Stimulated activated CD4-positive, alpha-beta T cell treated with anti-CD3 and anti-CD28 coated beads, TNF-alpha, amount 100 ng/mL, for 4 hours (primary cell): ENCODE results near the gene C10orf143.
"Not testable (repeated sequence)": the region's sequence is repeated elsewhere in the genome, so short reads cannot be mapped to it uniquely, and the experiment has no call there.

Experiments
- DNase-seq, 3 experiments: peaks; one replicate each; pipeline ENCODE4 v3.0.0-alpha.2; 2020; ENCODE audit warnings: low read depth in 3 of 3

The C10orf143 gene

DNA sequence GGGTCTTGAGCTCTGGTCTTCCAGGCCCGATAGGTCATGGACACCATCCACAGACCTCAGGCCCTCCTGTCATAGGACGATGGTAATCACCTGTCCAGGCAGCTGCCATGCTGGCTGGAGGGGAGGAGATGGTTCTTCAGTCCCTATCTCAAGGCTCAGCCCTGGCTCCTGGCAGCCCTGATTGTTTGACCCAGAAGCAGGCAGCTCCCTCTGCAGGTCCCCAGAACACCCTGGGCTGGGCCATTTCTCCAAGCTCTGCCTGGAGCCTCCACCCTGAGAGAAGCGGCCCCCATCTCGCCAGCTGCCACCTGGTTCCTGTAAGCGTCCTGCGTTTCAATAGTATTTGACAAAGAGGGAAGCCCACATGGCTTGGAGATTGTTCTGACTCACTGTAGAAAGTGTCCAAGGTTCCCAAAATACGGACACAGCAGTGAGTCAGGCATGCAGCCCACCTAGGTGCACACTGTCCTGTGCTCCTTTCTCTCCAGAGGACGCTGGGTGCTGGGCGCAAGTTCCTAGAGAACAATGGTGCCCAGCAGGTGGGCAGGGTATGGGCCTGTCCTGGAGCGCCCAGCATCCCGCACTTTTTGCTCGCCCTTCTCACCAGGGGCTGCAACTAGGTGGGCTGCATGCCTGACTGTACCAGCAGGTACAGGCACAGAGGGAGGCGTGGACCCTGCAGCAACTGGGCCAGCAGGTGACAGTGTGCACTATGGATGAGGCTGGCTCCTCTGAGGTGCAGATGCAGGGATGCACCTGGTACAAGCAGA is 74.1 kb downstream of the C10orf143 start:
- no peak for DNase-seq

DNA sequence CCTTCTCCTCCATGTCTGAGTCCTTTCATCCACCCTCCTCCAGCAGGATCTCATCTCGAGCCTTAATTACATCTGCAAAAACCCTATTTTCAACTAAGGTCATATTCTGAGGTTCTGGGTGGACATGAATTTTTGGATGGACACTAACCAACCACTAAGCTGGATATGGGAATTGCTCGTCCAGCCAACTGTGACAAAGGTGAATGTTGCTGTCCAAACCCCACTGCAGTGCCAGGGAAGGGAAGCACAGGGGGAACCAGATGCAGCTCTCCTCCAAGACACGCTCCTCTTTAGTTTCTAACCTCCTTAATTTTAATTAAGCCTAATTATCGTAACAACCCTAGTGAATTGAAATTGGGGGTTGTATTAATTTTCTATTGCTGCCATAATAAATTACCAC is 81.4 kb downstream of the C10orf143 start:
- no peak for DNase-seq

DNA sequence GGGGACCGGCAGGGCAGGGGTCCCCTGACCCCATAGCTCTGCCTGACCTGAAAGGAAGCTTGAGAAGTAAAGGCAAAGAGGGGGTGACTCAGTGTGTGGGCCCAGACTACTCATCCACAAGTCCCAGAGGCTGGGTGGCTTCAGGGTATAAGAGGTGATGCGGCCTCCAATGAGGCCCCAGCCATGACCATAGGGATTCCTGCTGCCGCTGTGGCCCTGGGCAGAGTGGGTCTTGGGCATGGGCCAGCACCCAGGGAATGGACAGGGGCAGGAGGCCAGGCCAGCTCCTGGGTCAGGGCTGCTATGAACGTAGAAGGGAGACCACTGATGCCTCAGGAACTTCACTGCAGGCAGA is 82.2 kb downstream of the C10orf143 start:
- DNase-seq: no peak

- DNase-seq: no peak
These were observed 82.7 kb downstream of the C10orf143 start for GRCh38 chr10:130027716-130028464.

DNA sequence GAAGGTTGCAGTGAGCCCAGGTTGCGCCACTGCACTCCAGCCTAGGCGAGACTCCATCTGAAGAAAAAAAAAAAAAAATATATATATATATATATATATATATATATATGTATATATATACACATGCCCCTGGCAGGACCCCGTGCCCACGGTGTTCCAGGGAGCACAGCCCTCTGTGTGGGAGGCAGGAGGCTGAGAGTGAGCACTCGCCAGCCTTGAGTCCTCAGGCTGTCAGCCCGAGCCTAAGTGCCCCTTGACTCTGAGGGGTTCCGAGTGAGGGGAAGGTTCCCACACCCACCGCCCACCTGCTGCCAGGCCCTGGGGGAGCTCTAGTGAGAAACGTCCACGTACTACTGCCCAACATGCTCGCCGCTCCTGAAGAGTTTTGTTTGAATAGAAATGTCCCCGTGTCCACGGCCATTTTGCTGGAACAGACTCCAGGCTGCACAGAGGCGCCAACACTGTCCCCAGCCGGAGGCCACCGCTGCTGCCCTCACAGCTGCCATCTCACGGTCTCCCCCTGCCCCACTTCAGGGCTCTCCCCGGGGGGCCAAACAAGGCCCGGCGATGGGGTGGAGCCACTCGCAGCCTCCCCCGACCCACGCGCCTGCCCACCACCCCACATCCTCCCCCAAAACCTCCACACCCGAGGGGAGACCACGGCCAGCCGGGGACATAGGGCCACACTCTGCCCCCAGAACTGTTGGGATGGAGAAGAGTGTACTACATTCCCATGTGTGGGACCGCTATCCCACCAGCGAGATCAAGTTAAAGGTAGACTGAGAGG is 83.8 kb downstream of the C10orf143 start:
- no peak for DNase-seq

DNA sequence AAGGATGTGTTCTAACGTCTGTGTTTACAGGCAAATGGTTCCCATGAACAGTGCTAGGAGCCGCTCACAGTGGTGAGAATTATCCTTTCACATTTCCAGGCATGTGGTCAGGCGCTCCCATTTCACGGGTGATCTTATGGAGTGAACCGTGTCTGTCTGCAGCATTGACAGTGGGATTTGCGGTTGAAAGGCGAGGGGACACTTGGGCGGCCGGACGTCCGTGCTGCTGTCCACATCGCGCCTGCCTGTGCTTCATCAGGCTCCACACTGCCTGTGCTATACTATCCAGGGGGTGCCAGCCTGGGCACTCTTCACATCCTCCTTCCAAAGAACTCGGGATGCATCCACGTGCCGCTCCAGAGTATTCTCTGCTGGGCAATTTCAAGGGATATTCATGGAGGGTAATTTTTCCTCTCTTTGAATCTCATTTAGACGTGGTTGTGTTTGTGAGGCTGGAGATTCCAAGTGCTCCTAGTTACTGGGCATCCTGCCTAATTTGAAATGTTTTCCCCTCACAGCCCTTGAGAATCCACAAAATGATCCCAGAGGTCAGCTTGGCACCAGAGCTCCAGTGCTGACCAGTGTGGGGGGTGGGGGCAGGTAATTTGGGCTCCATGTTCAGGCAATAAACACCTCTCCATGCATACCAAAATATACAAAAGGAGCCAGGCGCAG is 84.7 kb downstream of the C10orf143 start:
- no peak for DNase-seq

GRCh38 chr10:130025326-130025725 is 85.3 kb downstream of the C10orf143 start:
- DNase-seq: no peak

DNA sequence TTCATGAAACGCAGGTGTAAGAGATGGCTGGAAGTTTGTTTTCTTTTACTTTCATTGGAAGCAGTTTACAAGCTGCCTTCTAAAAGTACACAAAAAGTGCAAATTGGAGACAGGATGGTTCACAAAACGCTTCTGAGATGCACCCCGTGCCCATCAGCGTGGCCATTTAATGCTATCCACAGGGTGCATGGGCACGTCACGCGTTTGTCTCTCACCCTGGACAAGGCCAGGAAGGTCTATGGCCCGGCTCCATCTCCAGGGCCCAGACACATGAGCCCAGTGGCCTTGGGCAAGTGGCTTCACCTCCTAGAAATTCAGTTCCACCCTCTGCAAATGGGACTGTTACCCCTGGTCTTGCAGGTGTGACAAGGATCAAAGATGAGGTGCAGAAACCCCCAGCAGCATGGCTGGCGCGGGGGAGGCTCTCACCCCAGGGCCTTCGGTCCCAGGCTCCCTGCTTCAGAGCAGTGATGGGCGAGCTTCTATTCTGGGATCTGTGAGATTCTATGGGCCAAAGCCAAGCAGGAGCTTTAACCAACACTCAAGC is 85.8 kb downstream of the C10orf143 start:
- no peak for DNase-seq

DNA sequence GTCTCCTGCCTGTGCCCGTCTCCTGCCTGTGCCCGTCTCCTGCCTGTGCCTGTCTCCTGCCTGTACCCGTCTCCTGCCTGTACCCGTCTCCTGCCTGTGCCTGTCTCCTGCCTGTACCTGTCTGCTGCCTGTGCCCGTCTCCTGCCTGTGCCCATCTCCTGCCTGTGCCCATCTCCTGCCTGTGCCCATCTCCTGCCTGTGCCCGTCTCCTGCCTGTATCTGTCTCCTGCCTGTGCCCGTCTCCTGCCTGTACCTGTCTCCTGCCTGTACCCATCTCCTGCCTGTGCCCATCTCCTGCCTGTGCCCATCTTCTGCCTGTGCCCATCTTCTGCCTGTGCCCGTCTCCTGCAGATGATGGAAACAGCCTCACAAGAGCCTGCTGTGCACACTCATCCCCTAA is 86.3 kb downstream of the C10orf143 start:
- not testable (repeated sequence) for DNase-seq

- DNase-seq: no peak
These were observed 87.0 kb downstream of the C10orf143 start for GRCh38 chr10:130023454-130024230.

DNA sequence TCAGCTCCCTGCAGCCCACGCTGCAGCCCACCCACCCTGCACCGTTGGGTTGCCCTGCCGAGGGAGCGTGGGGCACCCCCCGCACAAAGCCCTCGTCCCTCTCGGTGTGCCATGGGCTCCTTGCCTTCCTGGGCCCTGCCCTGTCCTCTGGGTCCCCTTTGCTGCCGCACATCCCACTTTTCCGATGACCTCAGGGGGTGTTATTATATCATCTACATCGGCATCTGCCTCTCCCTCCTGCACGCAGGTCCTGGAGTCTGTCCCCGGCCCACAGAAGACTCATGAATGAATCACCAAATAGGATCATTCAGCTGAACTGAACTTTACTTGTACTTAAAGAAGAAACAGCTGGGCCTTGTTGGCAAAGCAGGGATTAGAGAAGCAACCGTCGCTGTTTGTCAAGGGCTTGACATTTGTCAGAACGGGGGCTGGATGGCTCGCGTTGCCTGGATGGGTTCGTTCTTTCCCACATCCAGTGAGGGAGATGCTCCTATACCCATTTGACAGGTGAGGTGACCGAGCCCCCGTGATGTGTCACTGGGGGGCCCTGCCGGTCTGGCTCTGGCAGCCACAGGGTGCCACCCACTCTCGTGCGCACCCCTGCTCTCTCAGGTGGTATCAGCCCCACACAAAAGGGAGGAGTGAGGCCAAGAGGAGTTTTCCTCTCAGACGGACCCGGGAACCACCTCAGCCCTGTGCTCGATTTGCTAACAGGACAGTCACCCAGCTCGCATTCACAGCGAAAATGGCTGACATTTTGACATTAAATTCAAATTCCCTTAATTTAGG is 87.9 kb downstream of the C10orf143 start:
- DNase-seq: no peak

- DNase-seq: no peak
These were observed 88.5 kb downstream of the C10orf143 start for GRCh38 chr10:130022086-130022485.

DNA sequence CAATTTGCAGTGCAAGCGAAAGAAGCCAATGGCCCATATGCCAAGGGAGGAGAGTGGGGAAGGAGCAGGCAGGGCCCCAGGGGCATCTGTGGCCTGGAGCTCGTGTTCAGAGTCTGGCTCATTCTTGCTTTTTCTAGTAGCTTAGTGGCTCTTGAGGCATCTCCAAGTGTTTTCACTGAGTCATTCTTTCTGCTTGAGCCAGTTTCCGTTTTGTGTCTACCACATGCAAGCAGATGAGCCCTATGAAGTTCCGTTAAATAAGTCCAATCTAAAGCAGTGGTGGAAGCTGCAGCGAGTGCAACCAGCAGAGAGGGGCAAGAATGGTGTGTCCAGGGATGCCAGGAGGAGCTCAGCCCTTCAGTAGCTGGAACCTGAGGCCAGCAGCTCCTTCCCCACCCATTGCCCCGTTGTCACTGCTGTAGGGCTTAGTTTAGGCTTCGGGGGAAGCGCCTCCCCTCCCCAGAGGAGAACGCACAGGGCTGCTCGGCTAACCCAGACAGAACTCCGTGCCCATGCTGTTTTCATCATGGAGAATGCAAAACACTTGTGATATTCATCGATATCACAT is 89.2 kb downstream of the C10orf143 start:
- no peak for DNase-seq

DNA sequence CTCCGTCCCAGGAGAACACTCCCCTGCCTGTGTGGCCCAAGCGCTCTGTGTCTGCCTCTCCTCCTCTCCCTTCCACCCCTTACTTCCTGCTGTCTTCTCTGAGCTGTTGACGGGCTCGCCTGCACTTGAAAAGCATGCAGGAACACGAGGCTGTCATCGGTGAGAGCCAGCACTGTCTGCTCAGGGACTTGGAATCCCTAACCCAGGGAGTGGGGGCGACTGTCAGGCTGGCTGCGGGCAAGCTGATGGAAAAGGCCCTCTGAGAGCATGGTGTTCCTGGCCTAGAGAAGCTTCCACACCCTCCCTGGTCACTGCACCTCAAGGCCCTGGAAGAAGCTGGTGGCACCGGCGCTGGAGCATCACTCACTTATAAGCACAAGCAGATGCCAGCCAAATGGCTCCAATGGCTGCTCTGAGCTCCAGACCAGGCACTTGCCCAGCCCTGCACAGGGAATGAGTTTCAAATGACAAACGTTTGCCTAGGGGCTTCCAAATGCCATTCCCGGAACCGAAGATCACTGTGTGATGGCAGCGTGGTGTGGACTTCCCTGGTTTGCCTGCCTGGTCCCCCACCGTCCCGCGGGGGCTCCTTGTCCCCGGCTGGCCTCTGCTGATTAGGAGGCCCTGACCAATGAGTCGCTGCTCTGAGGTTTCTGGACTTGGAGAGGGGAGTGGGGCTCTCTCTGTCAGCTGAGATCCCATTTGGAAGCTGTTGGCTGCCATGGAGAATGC is 89.8 kb downstream of the C10orf143 start:
- DNase-seq: no peak

- no peak for DNase-seq
These were observed 91.9 kb downstream of the C10orf143 start for GRCh38 chr10:130018730-130019185.

GRCh38 chr10:130018265-130018664 is 92.4 kb downstream of the C10orf143 start:
- DNase-seq: no peak

- no peak for DNase-seq
These were observed 93.0 kb downstream of the C10orf143 start for GRCh38 chr10:130017631-130018022.

GRCh38 chr10:130016993-130017630 is 93.5 kb downstream of the C10orf143 start:
- no peak for DNase-seq
